Stimulated activated CD4-positive, alpha-beta T cell treated with anti-CD3 and anti-CD28 coated beads, TNF-alpha, amount 100 ng/mL, for 4 hours (primary cell): ENCODE measurements around the gene PPP5C.
"Not testable (repeated sequence)": the region's sequence is repeated elsewhere in the genome, so short reads cannot be mapped to it uniquely, and the experiment has no call there.

Source experiments
- DNase-seq, 3 experiments: peaks; one replicate each; pipeline ENCODE4 v3.0.0-alpha.2; 2020; ENCODE audit warnings: low read depth in 3 of 3

Gene PPP5C

GRCh38 chr19:46429999-46430398 is 83.1 kb downstream of the PPP5C start:
- no peak for DNase-seq

GRCh38 chr19:46431824-46432223 is 84.9 kb downstream of the PPP5C start:
- no peak for DNase-seq

GRCh38 chr19:46433470-46433869 is 86.6 kb downstream of the PPP5C start:
- not testable (repeated sequence) for DNase-seq

- DNase-seq = no peak
These were observed 88.1 kb downstream of the PPP5C start for GRCh38 chr19:46435009-46435408.

GRCh38 chr19:46435689-46436088 is 88.8 kb downstream of the PPP5C start:
- not testable (repeated sequence) for DNase-seq
